Testis (tissue), 3 donors: Measurements from ENCODE around the gene FGR. TPM values are rescaled to one million over a fixed set of nuclear protein-coding genes. Genes with fewer than 3 reads are reported as not detected.

Experiments used
- DNase-seq: peaks from one replicate; pipeline ENCODE4 v3.0.0-alpha.2; 2019
- H3K27ac ChIP-seq, 2 donors: fragments of 200-600 bp; sonication (generic); one replicate each; pipeline ENCODE4 v1.5.1; 2019
- H3K27me3 ChIP-seq: fragments of 200-600 bp; sonication (generic); one replicate; pipeline ENCODE4 v1.5.1; 2019
- H3K36me3 ChIP-seq: fragments of 200-600 bp; sonication (generic); one replicate; pipeline ENCODE4 v1.5.1; 2017; ENCODE audit warnings: low read depth; ENCODE audit errors: missing control alignments
- H3K4me1 ChIP-seq: fragments of 200-600 bp; sonication (generic); one replicate; pipeline ENCODE4 v1.5.1; 2019
- H3K4me3 ChIP-seq, 2 donors: fragments of 200-600 bp; sonication (generic); one replicate each; pipeline ENCODE4 v1.5.1; 2017 to 2019
- H3K9me3 ChIP-seq: fragments of 200-600 bp; sonication (generic); one replicate; pipeline ENCODE4 v1.5.1; 2017
- POLR2A ChIP-seq: fragments of 450-650 bp; IDR thresholded peaks from one replicate; pipeline ENCODE4 v1.6.1; 2017; ENCODE audit warnings: antibody characterized with exemption, mild to moderate bottlenecking, moderate library complexity
- WGBS, 2 donors: methylation state at CpG; one replicate each; pipeline ENCODE4 v1.1.5; 2018; 5-methylcytosine and 5-hydroxymethylcytosine counted together
- intact Hi-C: fragments of 100-400 bp; cut with DNase I; formaldehyde crosslinking; loops from one replicate; pipeline ENCODE4 v1.15.1; 2023; ENCODE audit warnings: low total_unique reads
- polyA plus RNA-seq: library from polyadenylated mRNA; stranded (reverse); fragments of 350-450 nt; fragmentation: Illumina TruSeq; extraction: RNeasy Lipid Tissue Mini Kit (QIAGEN cat#74804); gene quantifications from one replicate; pipeline ENCODE4 v1.2.3, GENCODE V29; 2014; ENCODE audit warnings: low read depth, low replicate concordance; ENCODE audit not compliant: insufficient read depth
- total RNA-seq, 2 donors: library from RNA; depleted of rRNA; stranded (reverse); fragments of >200 nt; gene quantifications; one replicate each; pipeline ENCODE4 v1.2.3, GENCODE V29; 2016
- TF ChIP-seq, protein P1 (sequence below), 3 experiments: fragments of 450-650 bp in 2 of 3; fragments of 200-600 bp in 1 of 3; sonication (generic) in 1 of 3; IDR thresholded peaks; one replicate each; pipeline ENCODE4 v1.5.1; 2016 to 2019; ENCODE audit warnings: antibody characterized with exemption in 3 of 3, mild to moderate bottlenecking in 2 of 3, moderate library complexity in 1 of 3

Gene FGR
- total and polyA plus RNA-seq, 3 donors from 2014 or later = 5.2 to 10.2 (median 10.0) TPM

DNA sequence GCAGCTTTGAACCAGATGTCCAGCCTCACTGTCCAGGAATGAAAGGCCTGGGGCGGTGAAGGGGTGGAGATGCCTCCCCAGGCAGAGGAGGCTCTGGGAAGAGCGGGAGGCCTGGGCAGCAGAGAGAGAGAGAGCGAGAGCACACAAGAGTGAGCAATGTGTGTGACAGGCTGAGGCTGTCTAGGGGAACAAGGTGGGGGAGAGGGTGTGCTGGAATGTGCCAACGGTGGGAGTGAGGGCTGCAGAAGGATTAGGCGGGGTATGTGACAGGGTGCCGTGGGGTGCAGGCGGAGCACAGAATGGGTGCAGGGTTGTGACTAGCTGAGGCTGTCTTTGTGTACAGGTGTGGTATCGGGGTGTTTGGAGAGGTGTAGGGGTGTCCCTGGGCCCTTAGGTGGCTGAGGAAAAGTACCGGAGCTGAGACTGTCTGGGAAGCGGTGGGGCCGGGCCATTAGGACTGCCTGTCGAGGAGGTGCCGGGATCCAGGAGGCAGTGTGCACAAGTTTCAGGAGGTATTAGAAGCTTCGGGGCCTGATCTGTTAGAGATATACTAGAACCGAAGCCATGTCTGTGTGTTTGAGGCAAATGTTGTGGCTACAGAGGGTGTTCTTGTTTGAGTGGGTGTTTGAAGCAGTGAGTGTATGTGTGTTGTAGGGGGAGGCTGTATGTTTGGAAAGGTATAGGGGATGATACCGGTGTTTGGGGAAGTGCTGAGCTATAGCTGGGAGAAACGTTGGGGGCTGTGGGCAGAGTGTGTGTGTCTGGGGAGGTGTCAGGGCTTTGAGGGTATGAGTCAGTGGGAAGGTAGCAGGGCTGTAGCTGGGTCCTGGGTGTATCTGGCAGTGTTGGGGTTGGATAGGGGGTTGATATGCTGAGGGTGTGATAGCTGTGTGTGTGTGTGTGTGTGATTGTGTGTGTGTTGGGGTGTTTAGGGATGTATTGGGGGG, 40.1 kb downstream of the FGR start:
- Histone ChIP-seq H3K36me3 (no peaks in the 10 kb centered on the region), H3K4me1 (peaks cover 96% of the 10 kb centered on the region), H3K9me3 (no peaks in the 10 kb centered on the region), H3K4me3 (no peak overlapping the region), H3K27me3 (no peaks in the 10 kb centered on the region), H3K27ac (peak overlapping the region in 1 of 2 donors; percentile 71)
- intact Hi-C loops = no loop called here
- 36 to 57% methylated on average over 17 of the region's 17 CpGs for WGBS, 2 donors
- no peak for TF ChIP-seq POLR2A
- TF ChIP-seq, protein P1, sequence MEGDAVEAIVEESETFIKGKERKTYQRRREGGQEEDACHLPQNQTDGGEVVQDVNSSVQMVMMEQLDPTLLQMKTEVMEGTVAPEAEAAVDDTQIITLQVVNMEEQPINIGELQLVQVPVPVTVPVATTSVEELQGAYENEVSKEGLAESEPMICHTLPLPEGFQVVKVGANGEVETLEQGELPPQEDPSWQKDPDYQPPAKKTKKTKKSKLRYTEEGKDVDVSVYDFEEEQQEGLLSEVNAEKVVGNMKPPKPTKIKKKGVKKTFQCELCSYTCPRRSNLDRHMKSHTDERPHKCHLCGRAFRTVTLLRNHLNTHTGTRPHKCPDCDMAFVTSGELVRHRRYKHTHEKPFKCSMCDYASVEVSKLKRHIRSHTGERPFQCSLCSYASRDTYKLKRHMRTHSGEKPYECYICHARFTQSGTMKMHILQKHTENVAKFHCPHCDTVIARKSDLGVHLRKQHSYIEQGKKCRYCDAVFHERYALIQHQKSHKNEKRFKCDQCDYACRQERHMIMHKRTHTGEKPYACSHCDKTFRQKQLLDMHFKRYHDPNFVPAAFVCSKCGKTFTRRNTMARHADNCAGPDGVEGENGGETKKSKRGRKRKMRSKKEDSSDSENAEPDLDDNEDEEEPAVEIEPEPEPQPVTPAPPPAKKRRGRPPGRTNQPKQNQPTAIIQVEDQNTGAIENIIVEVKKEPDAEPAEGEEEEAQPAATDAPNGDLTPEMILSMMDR (IDR thresholded peaks at IDR 0.05) = no peak
- DNase-seq = no peak

DNA sequence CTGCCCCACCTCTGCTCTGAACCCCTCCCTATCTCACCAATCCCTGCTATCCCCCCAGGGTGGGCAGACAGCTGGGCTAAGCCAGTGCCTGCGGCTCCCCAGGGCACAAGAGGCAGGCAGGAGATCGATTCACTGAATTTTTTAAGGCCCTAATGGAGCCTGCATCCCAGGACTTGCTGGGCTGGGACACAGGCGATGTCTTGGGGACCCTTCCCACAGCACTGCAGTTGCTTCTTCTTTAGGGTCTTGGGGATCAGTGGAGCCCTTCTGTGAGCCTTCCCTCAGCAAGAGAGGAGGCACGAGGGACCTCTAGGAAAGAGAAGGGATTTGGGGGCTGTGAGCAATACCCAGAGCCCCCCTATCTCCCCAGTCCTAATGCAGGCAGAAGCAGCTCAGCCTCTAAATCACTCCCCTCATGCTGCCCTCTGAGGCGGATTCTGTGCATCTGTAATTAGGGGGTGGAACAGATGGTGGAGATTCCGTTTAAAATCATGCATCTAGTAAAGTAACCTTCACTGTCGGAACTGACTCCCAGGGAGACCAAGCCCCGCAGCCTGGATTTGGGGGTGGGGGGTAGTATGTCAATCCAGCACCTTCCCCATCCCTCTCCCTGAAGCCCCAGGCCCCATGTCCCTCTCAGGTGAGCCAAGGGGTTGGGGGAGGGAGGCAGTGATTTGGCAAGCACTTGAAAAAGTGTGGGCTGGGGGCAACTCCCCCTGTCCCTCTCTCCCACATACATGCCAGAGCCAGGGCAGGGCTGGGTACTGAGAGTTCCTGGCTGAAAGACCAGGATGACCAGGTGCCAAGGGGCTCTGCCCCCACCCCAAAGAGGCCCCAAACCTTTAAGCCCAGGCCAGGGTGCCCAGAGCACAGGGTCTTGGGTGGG, 41.1 kb downstream of the FGR start:
- Histone ChIP-seq H3K4me1 (peaks cover 96% of the 10 kb centered on the region), H3K9me3 (no peaks in the 10 kb centered on the region), H3K27ac (peak overlapping the region in 1 of 2 donors; percentile 71), H3K4me3 (no peak overlapping the region), H3K27me3 (no peaks in the 10 kb centered on the region), H3K36me3 (no peaks in the 10 kb centered on the region)
- no peak for DNase-seq
- 56 to 69% methylated on average over 8 of the region's 8 CpGs for WGBS, 2 donors
- no peak for TF ChIP-seq POLR2A
- TF ChIP-seq, protein P1 (IDR thresholded peaks at IDR 0.05) = no peak
- intact Hi-C loops = no loop called here

DNA sequence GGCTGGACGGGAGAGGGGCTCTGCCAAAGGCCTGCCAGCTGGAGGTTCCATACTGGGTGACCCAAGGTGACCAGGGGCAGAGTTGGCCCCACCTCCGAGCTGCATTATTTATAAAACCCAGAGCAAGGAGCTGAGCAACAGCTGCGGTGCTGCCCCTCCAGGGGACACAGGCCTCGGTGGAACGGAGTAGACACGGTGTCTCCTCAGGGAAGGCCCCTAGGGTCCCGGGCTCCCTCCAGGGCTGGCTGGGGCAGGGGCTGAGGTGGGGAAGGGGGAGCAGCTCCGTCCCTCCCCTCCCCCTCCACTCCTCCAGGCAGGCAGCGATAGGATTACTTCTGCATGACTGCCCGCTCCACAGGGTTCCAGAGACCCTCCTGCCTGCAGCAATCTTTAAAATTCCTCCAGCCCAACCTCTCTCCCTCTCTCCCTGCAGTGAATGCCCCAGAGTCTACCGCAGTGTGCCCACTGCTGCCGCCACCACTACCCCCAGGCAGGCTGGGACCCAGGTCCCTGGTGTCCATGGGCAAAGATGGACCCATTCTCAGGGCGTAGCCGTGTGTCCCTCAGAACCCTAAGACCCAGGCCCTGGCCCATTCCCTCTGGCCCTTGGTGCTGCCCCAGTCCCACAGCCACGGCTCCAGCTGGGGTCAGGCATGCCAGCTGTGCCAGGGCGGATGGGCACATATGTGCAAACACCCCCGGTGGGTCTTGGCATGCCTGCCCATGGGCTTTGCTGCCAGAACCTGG, 41.9 kb downstream of the FGR start:
- Histone ChIP-seq H3K9me3 (no peaks in the 10 kb centered on the region), H3K36me3 (no peaks in the 10 kb centered on the region), H3K27ac (peak overlapping the region; percentile 59 to 71), H3K4me3 (no peak overlapping the region), H3K4me1 (peaks cover 96% of the 10 kb centered on the region), H3K27me3 (no peaks in the 10 kb centered on the region)
- 52 to 68% methylated on average over 5 to 16 of the region's 17 CpGs for WGBS, 2 donors
- no peak for DNase-seq
- TF ChIP-seq POLR2A = no peak
- TF ChIP-seq, protein P1 (IDR thresholded peaks at IDR 0.05) = no peak
- intact Hi-C loops = no loop called here

DNA sequence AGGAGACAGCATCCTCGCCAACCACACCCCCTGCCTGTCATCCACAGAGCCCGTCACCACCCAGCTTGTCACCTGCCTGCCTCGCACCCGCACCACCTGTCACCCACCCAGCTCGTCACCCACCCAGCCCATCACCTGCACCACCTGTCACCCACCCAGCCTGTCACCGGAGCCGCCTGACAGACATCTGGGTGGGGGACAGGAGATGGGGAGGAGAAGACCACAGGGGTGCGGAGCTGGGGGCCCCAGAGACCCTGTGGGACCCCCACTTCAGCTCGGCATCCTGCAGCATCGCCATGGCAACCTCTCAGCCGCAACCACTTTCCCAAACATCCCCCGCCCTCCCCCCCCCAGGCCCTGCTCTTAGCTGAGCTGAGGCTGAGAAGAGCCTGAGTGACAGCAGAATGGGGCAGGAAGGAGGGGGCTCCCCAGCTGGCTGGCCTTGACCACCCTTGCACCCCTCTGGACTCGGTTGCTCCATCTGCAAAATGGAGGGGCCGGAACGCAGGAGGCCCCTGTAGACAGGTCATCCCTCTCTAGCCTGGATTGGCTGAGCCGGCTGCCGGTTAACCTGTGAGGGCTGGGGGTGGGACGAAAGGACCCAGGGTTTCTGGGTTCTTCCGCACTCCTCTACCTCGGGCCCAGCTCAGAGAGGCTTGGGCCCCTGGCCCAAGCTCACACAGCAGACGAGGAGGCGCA, 42.6 kb downstream of the FGR start:
- WGBS, 2 donors = 61 to 78% methylated on average over 3 to 22 of the region's 22 CpGs
- no peaks in the 10 kb centered on the region for H3K9me3 ChIP-seq
- intact Hi-C loops = no loop called here
- TF ChIP-seq, protein P1 (IDR thresholded peaks at IDR 0.05) = no peak
- TF ChIP-seq POLR2A = no peak
- no peak overlapping the region for H3K4me3 ChIP-seq
- peak overlapping the region; percentile 59 to 71 for H3K27ac ChIP-seq
- peaks cover 94% of the 10 kb centered on the region for H3K4me1 ChIP-seq
- H3K36me3 ChIP-seq = no peaks in the 10 kb centered on the region
- no peak for DNase-seq
- no peaks in the 10 kb centered on the region for H3K27me3 ChIP-seq
